H1 (cell line): ENCODE data around the gene CFDP1. TPM values are rescaled to one million over a fixed set of nuclear protein-coding genes. Genes with fewer than 3 reads are reported as not detected.
A peak's percentile ranks its signal among the peaks of the same experiment; 100 is the strongest.

Experiments used
- CTCF ChIA-PET: fragments of 300-600 bp; sonication (Branson Sonifier 250); formaldehyde crosslinking; loops from one replicate; lab custom pipeline; 2021; ENCODE audit not compliant: partially characterized antibody; lab: Charles Lee
- POLR2A ChIA-PET: fragments of 300-600 bp; sonication (Branson Sonifier 250); formaldehyde crosslinking; loops from one replicate; lab custom pipeline; 2021; ENCODE audit warnings: inconsistent platforms; ENCODE audit not compliant: partially characterized antibody; lab: Charles Lee
- DNase-seq, 2 experiments: peaks; one replicate each; pipeline versions ENCODE4 v3.0.0 to v3.0.0-alpha.2; 2010 to 2022; ENCODE audit warnings: low spot score in 2 of 2, low read depth in 1 of 2, mixed read lengths in 1 of 2
- FAIRE-seq: peaks from 2 replicates; lab custom pipeline; 2011; peaks lifted over from hg19 to GRCh38; lab: Jason Lieb, UNC
- H2AFZ ChIP-seq: 2 replicates; pipeline ENCODE4 v1.8.1; 2012; ENCODE audit warnings: low read length, inconsistent platforms
- H2AK5ac ChIP-seq: 2 replicates; pipeline ENCODE4 v1.6.1; 2013; ENCODE audit warnings: low read depth, low read length
- H2BK120ac ChIP-seq: replicated peaks from 2 replicates; pipeline ENCODE3; 2013; ENCODE audit warnings: low read depth, low read length, inconsistent platforms
- H2BK12ac ChIP-seq: 2 replicates; pipeline ENCODE4 v1.6.1; 2013; ENCODE audit warnings: low read depth, low read length
- H2BK15ac ChIP-seq: 2 replicates; pipeline ENCODE4 v1.6.1; 2013; ENCODE audit warnings: low read length
- H2BK20ac ChIP-seq: 2 replicates; pipeline ENCODE4 v1.6.1; 2013; ENCODE audit warnings: low read length
- H2BK5ac ChIP-seq: 2 replicates; pipeline ENCODE4 v1.6.1; 2013; ENCODE audit warnings: low read depth, low read length
- H3K14ac ChIP-seq: 2 replicates; pipeline ENCODE4 v1.6.1; 2013; ENCODE audit warnings: inconsistent platforms; ENCODE audit not compliant: insufficient read length
- H3K18ac ChIP-seq: 2 replicates; pipeline ENCODE4 v1.6.1; 2013; ENCODE audit warnings: low read length; ENCODE audit errors: extremely low read depth
- H3K23ac ChIP-seq: 2 replicates; pipeline ENCODE4 v1.6.1; 2013; ENCODE audit warnings: inconsistent platforms; ENCODE audit not compliant: insufficient read length
- H3K23me2 ChIP-seq: 2 replicates; pipeline ENCODE4 v1.6.1; 2013; ENCODE audit warnings: low read depth, low read length
- H3K27ac ChIP-seq: 2 replicates; pipeline ENCODE4 v1.6.1; 2011; ENCODE audit warnings: low read depth, low read length, inconsistent platforms
- H3K27me3 ChIP-seq, 4 experiments: replicated peaks in 1 of 4; 1 replicate in 1 of 4; 2 replicates in 3 of 4; pipeline versions ENCODE4 v1.6.1 to v1.8.1; 2011 to 2013; ENCODE audit warnings: low read length in 3 of 4, mild to moderate bottlenecking in 3 of 4, inconsistent platforms in 2 of 4, mixed read lengths in 2 of 4, moderate library complexity in 1 of 4; ENCODE audit not compliant: control insufficient read depth in 3 of 4, insufficient read depth in 3 of 4; ENCODE audit errors: extremely low read depth in 1 of 4
- H3K36me3 ChIP-seq, 4 experiments: 2 replicates each; pipeline versions ENCODE4 v1.6.1 to v1.8.1; 2011 to 2013; ENCODE audit warnings: mild to moderate bottlenecking in 4 of 4, low read length in 3 of 4, moderate library complexity in 2 of 4, control low read depth in 1 of 4, inconsistent platforms in 1 of 4; ENCODE audit not compliant: insufficient read depth in 4 of 4, control insufficient read depth in 2 of 4
- H3K4ac ChIP-seq: replicated peaks from 2 replicates; pipeline ENCODE3; 2013; ENCODE audit warnings: low read length, low read depth, mixed read lengths, inconsistent platforms; ENCODE audit not compliant: insufficient read length
- H3K4me1 ChIP-seq, 4 experiments: replicated peaks in 1 of 4; 1 replicate in 1 of 4; 2 replicates in 3 of 4; pipeline versions ENCODE4 v1.6.1 to v1.8.1; 2011 to 2013; ENCODE audit warnings: low read length in 3 of 4, inconsistent platforms in 2 of 4, mixed read lengths in 1 of 4; ENCODE audit not compliant: insufficient read depth in 4 of 4, control insufficient read depth in 3 of 4
- H3K4me2 ChIP-seq, 2 experiments: 2 replicates each; pipeline versions ENCODE4 v1.6.1 to v1.8.1; 2011 to 2013; ENCODE audit warnings: low read depth in 2 of 2, low read length in 2 of 2, control low read depth in 1 of 2, inconsistent platforms in 1 of 2, mild to moderate bottlenecking in 1 of 2; ENCODE audit not compliant: insufficient read depth in 1 of 2
- H3K4me3 ChIP-seq, 4 experiments: fragments of 200-600, 300-600 bp in 1 of 4; sonication (generic), shearing (Covaris generic), sonication (Bioruptor Twin) in 1 of 4; 2 replicates each; pipeline versions ENCODE4 v1.5.1 to v1.8.1; 2011 to 2016; ENCODE audit warnings: low read length in 4 of 4, low read depth in 3 of 4, control low read depth in 2 of 4, inconsistent platforms in 2 of 4, mild to moderate bottlenecking in 2 of 4, mixed read lengths in 1 of 4, moderate library complexity in 1 of 4; ENCODE audit not compliant: insufficient read depth in 2 of 4; ENCODE audit errors: extremely low read depth in 1 of 4
- H3K56ac ChIP-seq: replicated peaks from 2 replicates; pipeline ENCODE3; 2013; ENCODE audit warnings: low read depth, mild to moderate bottlenecking, mixed read lengths, low read length, inconsistent platforms; ENCODE audit not compliant: insufficient read length
- H3K79me1 ChIP-seq: 2 replicates; pipeline ENCODE4 v1.6.1; 2013; ENCODE audit warnings: low read depth, low read length, control low read depth
- H3K79me2 ChIP-seq, 2 experiments: 2 replicates each; pipeline versions ENCODE4 v1.6.1 to v1.8.1; 2012 to 2013; ENCODE audit warnings: low read length in 2 of 2, mild to moderate bottlenecking in 2 of 2, inconsistent platforms in 1 of 2; ENCODE audit not compliant: insufficient read depth in 2 of 2, control insufficient read depth in 1 of 2
- H3K9ac ChIP-seq, 4 experiments: replicated peaks in 1 of 4; 1 replicate in 1 of 4; 2 replicates in 3 of 4; pipeline versions ENCODE4 v1.6.1 to v1.8.1; 2011 to 2013; ENCODE audit warnings: low read depth in 3 of 4, low read length in 3 of 4, control low read depth in 2 of 4, mild to moderate bottlenecking in 2 of 4, moderate library complexity in 2 of 4, inconsistent platforms in 1 of 4; ENCODE audit errors: extremely low read depth in 1 of 4
- H3K9me3 ChIP-seq, 2 experiments: 2 replicates each; pipeline versions ENCODE4 v1.6.1 to v1.8.1; 2012 to 2013; ENCODE audit warnings: mild to moderate bottlenecking in 2 of 2, moderate library complexity in 2 of 2, control low read depth in 1 of 2, inconsistent platforms in 1 of 2, low read depth in 1 of 2, low read length in 1 of 2, mixed read lengths in 1 of 2; ENCODE audit not compliant: insufficient read depth in 2 of 2
- H4K20me1 ChIP-seq, 2 experiments: replicated peaks in 1 of 2; 2 replicates each; pipeline versions ENCODE3 to v1.8.1; 2011 to 2013; ENCODE audit warnings: inconsistent platforms in 2 of 2, low read length in 2 of 2, mild to moderate bottlenecking in 1 of 2; ENCODE audit not compliant: insufficient read depth in 2 of 2, control insufficient read depth in 1 of 2
- H4K5ac ChIP-seq: 2 replicates; pipeline ENCODE4 v1.6.1; 2013; ENCODE audit warnings: low read length, low read depth, mixed read lengths, inconsistent platforms; ENCODE audit not compliant: insufficient read length
- H4K8ac ChIP-seq: 2 replicates; pipeline ENCODE4 v1.8.0; 2013; ENCODE audit warnings: mild to moderate bottlenecking, moderate library complexity, low read length, inconsistent platforms; ENCODE audit not compliant: insufficient read depth; ENCODE audit errors: extremely low read depth
- H4K91ac ChIP-seq: replicated peaks from 2 replicates; pipeline ENCODE3; 2013; ENCODE audit warnings: low read length, mixed read lengths, inconsistent platforms; ENCODE audit not compliant: insufficient read length
- EP300 ChIP-seq, 2 experiments: IDR thresholded peaks; 1 replicate in 1 of 2; 2 replicates in 1 of 2; pipeline ENCODE4 v1.6.1; 2011 to 2012; ENCODE audit warnings: low read depth in 2 of 2, low read length in 2 of 2, mild to moderate bottlenecking in 2 of 2, borderline replicate concordance in 1 of 2, inconsistent platforms in 1 of 2, moderate library complexity in 1 of 2
- KDM4A ChIP-seq: IDR thresholded peaks from one replicate; pipeline ENCODE4 v1.7.1; 2012; ENCODE audit warnings: low read depth, mild to moderate bottlenecking, moderate library complexity, low read length, inconsistent platforms; ENCODE audit not compliant: severe bottlenecking
- NANOG ChIP-seq: IDR thresholded peaks from 2 replicates; pipeline ENCODE4 v1.6.1; 2011; ENCODE audit warnings: low read length, low read depth, mild to moderate bottlenecking, inconsistent platforms; ENCODE audit not compliant: insufficient read depth, poor library complexity, severe bottlenecking
- RBBP5 ChIP-seq: IDR thresholded peaks from 2 replicates; pipeline ENCODE4 v1.7.1; 2012; ENCODE audit warnings: low read depth, mild to moderate bottlenecking, inconsistent platforms, low read length, moderate library complexity, borderline replicate concordance
- SIX5 ChIP-seq: IDR thresholded peaks from 2 replicates; pipeline ENCODE4 v1.6.1; 2011; ENCODE audit warnings: mild to moderate bottlenecking, low read depth, low read length
- WGBS, 2 experiments: shearing (Covaris generic) in 1 of 2; methylation state at CpG; one replicate each; pipeline versions ENCODE4 v1.1.6 to v1.1.7; 2013 to 2015; ENCODE audit warnings: low lambda C conversion rate in 2 of 2, mixed read lengths in 2 of 2, inconsistent platforms in 1 of 2, low coverage in 1 of 2, missing lambda C conversion rate in 1 of 2; ENCODE audit not compliant: insufficient replicate concordance in 2 of 2, insufficient coverage in 1 of 2, insufficient read length in 1 of 2; ENCODE audit errors: extremely low coverage in 1 of 2, missing lambda C conversion rate in 1 of 2; 5-methylcytosine and 5-hydroxymethylcytosine counted together
- polyA plus RNA-seq, 7 experiments: library from polyadenylated mRNA; depleted of rRNA in 3 of 7; stranded (reverse) in 5 of 7; unstranded in 2 of 7; fragments of >200 nt in 5 of 7; fragments of 200-250 nt in 2 of 7; gene quantifications; 1 replicate in 5 of 7; 2 replicates in 1 of 7; 4 replicates in 1 of 7; pipeline versions ENCODE4 v1.2.1 to v1.2.3, GENCODE V29; 2011 to 2013; ENCODE audit warnings: missing spikeins in 2 of 7, mixed read lengths in 2 of 7
- total RNA-seq: library from RNA; stranded (reverse); fragmentation: NEBNext Ultra II Directional; extraction: Animal tissue kit (Norgen Biotek cat#: 25700); gene quantifications from 2 replicates; pipeline ENCODE4 v1.2.1, GENCODE V29; 2021

CFDP1 gene
- total and polyA plus RNA-seq, 2 of the 8 experiments (the other 6 are each of a cell fraction or from before 2014, with no cell fraction given), result 25.5 to 77.3 TPM

GRCh38 chr16:75421820-75422126 lies 11.5 kb downstream of the CFDP1 start:
- TF ChIP-seq KDM4A, result no peak
- TF ChIP-seq NANOG, result no peak
- TF ChIP-seq EP300 (IDR thresholded peaks at IDR 0.05; ENCODE audit: borderline replicate concordance in 1 of 2, low read depth in 2 of 2, low read length in 2 of 2), result no peak
- TF ChIP-seq SIX5, result no peak
- TF ChIP-seq RBBP5, result no peak
- no peak overlapping the region for H3K23ac ChIP-seq
- no peak overlapping the region for H4K5ac ChIP-seq
- H3K9ac ChIP-seq, result no peak overlapping the region
- no peak overlapping the region for H3K4ac ChIP-seq
- H3K14ac ChIP-seq, result no peak overlapping the region
- no peak overlapping the region for H2AFZ ChIP-seq
- H3K27me3 ChIP-seq, result no peaks in the 10 kb centered on the region
- no peak overlapping the region for H3K56ac ChIP-seq
- DNase-seq (no peak), FAIRE-seq (no peak)
- no peak overlapping the region for H2AK5ac ChIP-seq
- 92% methylated on average over 1 of the region's 1 CpG; no CpG with 5 or more reads in 1 of the 2 experiments for WGBS, 2 experiments
- peaks cover 0 to 8% (median 2%) of the 10 kb centered on the region in 4 experiments; a peak in 3 of 7 replicates for H3K4me1 ChIP-seq
- no peak overlapping the region for H4K91ac ChIP-seq
- no peak overlapping the region for H2BK5ac ChIP-seq
- no peaks in the 10 kb centered on the region for H3K36me3 ChIP-seq
- no peak overlapping the region for H3K27ac ChIP-seq
- no peaks in the 10 kb centered on the region for H3K23me2 ChIP-seq
- peaks cover 5% of the 10 kb centered on the region in 2 experiments for H4K20me1 ChIP-seq
- no peak overlapping the region for H2BK20ac ChIP-seq
- peaks cover 4% of the 10 kb centered on the region for H3K79me1 ChIP-seq
- no peak overlapping the region for H2BK15ac ChIP-seq
- no peak overlapping the region for H2BK12ac ChIP-seq
- CTCF ChIA-PET, result interaction anchor here (0.6 to 1.2 kb wide), 7 partner anchors 12 to 660 kb away, joined by 3 to 6 read pairs (median 3); partner anchors contain the start of gene ADAT1
- no peak overlapping the region for H4K8ac ChIP-seq
- H2BK120ac ChIP-seq, result no peak overlapping the region
- H3K4me3 ChIP-seq, result no peak overlapping the region
- no peak overlapping the region for H3K18ac ChIP-seq
- POLR2A ChIA-PET, result interaction anchor here (1.7 to 3.9 kb wide), 2 partner anchors 9 to 12 kb away, joined by 4 to 34 read pairs; partner anchors contain the start of gene CFDP1
- no peaks in the 10 kb centered on the region for H3K9me3 ChIP-seq
- H3K4me2 ChIP-seq, result peak overlapping the region; percentile 27 to 44; a peak in 1 of 4 replicates
- peaks cover 6 to 91% of the 10 kb centered on the region in 2 experiments; a peak in 3 of 4 replicates for H3K79me2 ChIP-seq
